HG03095 (cell line): ENCODE data around the gene CATSPERD.
"Not testable (repeated sequence)": the region's sequence is repeated elsewhere in the genome, so short reads cannot be mapped to it uniquely, and the experiment has no call there.

Experiments used
- ATAC-seq: cut with Tn5 transposase; IDR thresholded peaks from one replicate; pipeline ENCODE4 v1.9.1; 2021; ENCODE audit warnings: moderate library complexity; ENCODE audit not compliant: unreplicated experiment

CATSPERD gene

GRCh38 chr19:5684694-5685430, 35.6 kb upstream of the CATSPERD start:
- no peak for ATAC-seq

- no peak for ATAC-seq
Observed at GRCh38 chr19:5686326-5686646, 34.2 kb upstream of the CATSPERD start.

- ATAC-seq: peak; percentile 45
Observed at GRCh38 chr19:5686647-5687359, 33.6 kb upstream of the CATSPERD start.

GRCh38 chr19:5687360-5688198, 32.9 kb upstream of the CATSPERD start:
- ATAC-seq: no peak

- ATAC-seq: not testable (repeated sequence)
Observed at GRCh38 chr19:5688262-5688881, 32.1 kb upstream of the CATSPERD start.

- peak; percentile 36 for ATAC-seq
Observed at GRCh38 chr19:5690125-5690954, 30.1 kb upstream of the CATSPERD start, which contains the start of gene RPL36. Gene RPL36, plus strand, starts transcription at chr19:5690295. Its CDS starts 213 bp downstream, at chr19:5690508.

GRCh38 chr19:5690955-5691821, 29.2 kb upstream of the CATSPERD start:
- no peak for ATAC-seq

- no peak for ATAC-seq
Observed at GRCh38 chr19:5691822-5692722, 28.4 kb upstream of the CATSPERD start.

GRCh38 chr19:5692723-5693194, 27.7 kb upstream of the CATSPERD start:
- ATAC-seq: no peak

GRCh38 chr19:5693195-5694166, 27.0 kb upstream of the CATSPERD start:
- ATAC-seq: no peak

- no peak for ATAC-seq
Observed at GRCh38 chr19:5694167-5694955, 26.1 kb upstream of the CATSPERD start.

- ATAC-seq: no peak
Observed at GRCh38 chr19:5694956-5695648, 25.3 kb upstream of the CATSPERD start.

- ATAC-seq: no peak
Observed at GRCh38 chr19:5695649-5696195, 24.7 kb upstream of the CATSPERD start.

GRCh38 chr19:5696196-5697021, 24.0 kb upstream of the CATSPERD start:
- no peak for ATAC-seq
